Esophagus muscularis mucosa (tissue), 3 donors: ENCODE data around the gene OPRL1.

Experiments
- POLR2AphosphoS5 ChIP-seq, 2 donors: sonication (generic); formaldehyde crosslinking; IDR thresholded peaks; one replicate each; pipeline ENCODE4 v1.6.1; 2017; ENCODE audit warnings: antibody characterized with exemption in 2 of 2
- TF ChIP-seq, protein P1 (sequence below), 3 experiments: fragments of 200-600 bp in 2 of 3; fragments of 450-650 bp in 1 of 3; sonication (generic) in 2 of 3; IDR thresholded peaks; one replicate each; pipeline ENCODE4 v1.5.1; 2017 to 2019; ENCODE audit warnings: antibody characterized with exemption in 3 of 3, mild to moderate bottlenecking in 2 of 3, moderate library complexity in 1 of 3

DNA sequence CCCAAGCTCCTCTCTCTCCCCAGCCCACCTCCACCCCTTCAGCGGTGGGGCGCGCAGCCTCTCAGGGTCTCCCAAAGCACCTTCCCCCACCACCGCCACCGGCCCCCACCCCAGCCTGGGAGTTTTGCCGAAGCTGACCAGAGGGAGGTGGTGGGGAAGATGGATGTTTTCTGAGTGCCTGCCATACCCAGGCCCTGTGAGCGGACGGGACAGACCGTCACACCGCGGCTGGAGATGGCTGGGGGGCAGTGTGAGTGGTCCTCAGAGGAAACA, 38.2 kb upstream of the OPRL1 start:
- TF ChIP-seq, protein P1, sequence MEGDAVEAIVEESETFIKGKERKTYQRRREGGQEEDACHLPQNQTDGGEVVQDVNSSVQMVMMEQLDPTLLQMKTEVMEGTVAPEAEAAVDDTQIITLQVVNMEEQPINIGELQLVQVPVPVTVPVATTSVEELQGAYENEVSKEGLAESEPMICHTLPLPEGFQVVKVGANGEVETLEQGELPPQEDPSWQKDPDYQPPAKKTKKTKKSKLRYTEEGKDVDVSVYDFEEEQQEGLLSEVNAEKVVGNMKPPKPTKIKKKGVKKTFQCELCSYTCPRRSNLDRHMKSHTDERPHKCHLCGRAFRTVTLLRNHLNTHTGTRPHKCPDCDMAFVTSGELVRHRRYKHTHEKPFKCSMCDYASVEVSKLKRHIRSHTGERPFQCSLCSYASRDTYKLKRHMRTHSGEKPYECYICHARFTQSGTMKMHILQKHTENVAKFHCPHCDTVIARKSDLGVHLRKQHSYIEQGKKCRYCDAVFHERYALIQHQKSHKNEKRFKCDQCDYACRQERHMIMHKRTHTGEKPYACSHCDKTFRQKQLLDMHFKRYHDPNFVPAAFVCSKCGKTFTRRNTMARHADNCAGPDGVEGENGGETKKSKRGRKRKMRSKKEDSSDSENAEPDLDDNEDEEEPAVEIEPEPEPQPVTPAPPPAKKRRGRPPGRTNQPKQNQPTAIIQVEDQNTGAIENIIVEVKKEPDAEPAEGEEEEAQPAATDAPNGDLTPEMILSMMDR (IDR thresholded peaks at IDR 0.05) = no peak
- TF ChIP-seq POLR2AphosphoS5 (IDR thresholded peaks at IDR 0.05) = no peak
